Epithelial cell of prostate (primary cell): Measurements from ENCODE around the gene KLHL29.
"Not testable (repeated sequence)": the region's sequence is repeated elsewhere in the genome, so short reads cannot be mapped to it uniquely, and the experiment has no call there.

Experiments
- DNase-seq: peaks from one replicate; pipeline ENCODE4 v3.0.0-alpha.2; 2011; ENCODE audit warnings: low read depth, low spot score
- H3K27ac ChIP-seq: fragments of 450-650 bp; 2 replicates; pipeline ENCODE4 v1.5.1; 2017; ENCODE audit warnings: mild to moderate bottlenecking

Gene KLHL29

GRCh38 chr2:23384551-23385343 lies at the start of gene KLHL29:
Gene KLHL29, plus strand, starts transcription at chr2:23385179. Its CDS starts 177,018 bp downstream, at chr2:23562197.
- H3K27ac ChIP-seq, result peak within 1 kb of the TSS; percentile 33
- no peak for DNase-seq

- DNase-seq, result no peak
- no peak overlapping the region for H3K27ac ChIP-seq
Observed at GRCh38 chr2:23335550-23335949, 49.4 kb upstream of the KLHL29 start.

- H3K27ac ChIP-seq, result no peak overlapping the region
- no peak for DNase-seq
Observed at GRCh38 chr2:23342075-23342474, 42.9 kb upstream of the KLHL29 start.

GRCh38 chr2:23346029-23346428 lies 39.0 kb upstream of the KLHL29 start:
- H3K27ac ChIP-seq, result no peak overlapping the region
- no peak for DNase-seq

- DNase-seq, result no peak
Observed at GRCh38 chr2:23346781-23347180, 38.2 kb upstream of the KLHL29 start.

GRCh38 chr2:23347471-23348092 lies 37.4 kb upstream of the KLHL29 start:
- no peak overlapping the region for H3K27ac ChIP-seq
- DNase-seq, result no peak

More at GRCh38 chr2:23346781-23347180, 38.2 kb upstream of the KLHL29 start:
- H3K27ac ChIP-seq, result no peak overlapping the region

GRCh38 chr2:23348093-23348481 lies 36.9 kb upstream of the KLHL29 start:
- not testable (repeated sequence) for H3K27ac ChIP-seq, DNase-seq

- H3K27ac ChIP-seq, result no peak overlapping the region
Observed at GRCh38 chr2:23349508-23349907, 35.5 kb upstream of the KLHL29 start.

GRCh38 chr2:23350041-23350791 lies 34.8 kb upstream of the KLHL29 start:
- H3K27ac ChIP-seq, result no peak overlapping the region
- DNase-seq, result no peak

More at GRCh38 chr2:23349508-23349907, 35.5 kb upstream of the KLHL29 start:
- no peak for DNase-seq

GRCh38 chr2:23350792-23351355 lies 34.1 kb upstream of the KLHL29 start:
- no peak for DNase-seq
- no peak overlapping the region for H3K27ac ChIP-seq

- no peak for DNase-seq
- no peak overlapping the region for H3K27ac ChIP-seq
Observed at GRCh38 chr2:23351388-23352141, 33.4 kb upstream of the KLHL29 start.

GRCh38 chr2:23354554-23354953 lies 30.4 kb upstream of the KLHL29 start:
- H3K27ac ChIP-seq, result no peak overlapping the region
- DNase-seq, result no peak

GRCh38 chr2:23355001-23355400 lies 30.0 kb upstream of the KLHL29 start:
- DNase-seq, result no peak
- H3K27ac ChIP-seq, result no peak overlapping the region

- H3K27ac ChIP-seq, result no peak overlapping the region
- no peak for DNase-seq
Observed at GRCh38 chr2:23356711-23357110, 28.3 kb upstream of the KLHL29 start.

- H3K27ac ChIP-seq, result no peak overlapping the region
Observed at GRCh38 chr2:23359631-23360567, 25.1 kb upstream of the KLHL29 start.

GRCh38 chr2:23360571-23361125 lies 24.3 kb upstream of the KLHL29 start:
- H3K27ac ChIP-seq, result no peak overlapping the region
- no peak for DNase-seq

More at GRCh38 chr2:23359631-23360567, 25.1 kb upstream of the KLHL29 start:
- no peak for DNase-seq

GRCh38 chr2:23361152-23361551 lies 23.8 kb upstream of the KLHL29 start:
- H3K27ac ChIP-seq, result no peak overlapping the region
- no peak for DNase-seq

GRCh38 chr2:23363268-23363667 lies 21.7 kb upstream of the KLHL29 start:
- no peak overlapping the region for H3K27ac ChIP-seq

GRCh38 chr2:23363831-23364230 lies 21.1 kb upstream of the KLHL29 start:
- no peak overlapping the region for H3K27ac ChIP-seq
- DNase-seq, result no peak

More at GRCh38 chr2:23363268-23363667, 21.7 kb upstream of the KLHL29 start:
- no peak for DNase-seq
